Calu3 (cell line): ENCODE measurements around the gene OR2A5. TPM values are rescaled to one million over a fixed set of nuclear protein-coding genes. Genes with fewer than 3 reads are reported as not detected.

Experiments used
- BruUV-seq: library from RNA; stranded (reverse); fragments of 400-500 nt; replicated peaks from 2 replicates; lab custom pipeline; 2021; lab: Mats Ljungman, UMichigan
- CTCF ChIA-PET: fragments of 300-600 bp; sonication (Branson Sonifier 250); formaldehyde crosslinking; loops from one replicate; lab custom pipeline; 2022; ENCODE audit warnings: antibody characterized with exemption; lab: Charles Lee
- DNase-seq: peaks from one replicate; pipeline ENCODE4 v3.0.0; 2022
- H3K27ac Mint-ChIP-seq: one replicate; pipeline ENCODE4 v1.8.0; 2022; ENCODE audit warnings: mixed read lengths; ENCODE audit not compliant: unreplicated experiment
- H3K27me3 Mint-ChIP-seq: one replicate; pipeline ENCODE4 v1.8.0; 2022; ENCODE audit warnings: mixed read lengths; ENCODE audit not compliant: unreplicated experiment
- H3K36me3 Mint-ChIP-seq: one replicate; pipeline ENCODE4 v1.8.0; 2022; ENCODE audit warnings: mild to moderate bottlenecking, moderate library complexity, mixed read lengths; ENCODE audit not compliant: insufficient read depth, unreplicated experiment
- H3K4me1 Mint-ChIP-seq: one replicate; pipeline ENCODE4 v1.8.0; 2022; ENCODE audit warnings: mild to moderate bottlenecking, low read depth, mixed read lengths; ENCODE audit not compliant: unreplicated experiment
- H3K4me3 Mint-ChIP-seq: one replicate; pipeline ENCODE4 v1.8.0; 2022; ENCODE audit warnings: mild to moderate bottlenecking, low read depth, moderate library complexity, mixed read lengths; ENCODE audit not compliant: unreplicated experiment
- H3K9me3 Mint-ChIP-seq: one replicate; pipeline ENCODE4 v1.8.0; 2022; ENCODE audit warnings: low read depth, mixed read lengths; ENCODE audit not compliant: unreplicated experiment
- intact Hi-C: fragments of 100-400 bp; cut with micrococcal nuclease; formaldehyde crosslinking; loops from one replicate; pipeline ENCODE4 v1.10.0; 2022; ENCODE audit not compliant: unreplicated experiment
- total RNA-seq: library from RNA; stranded (reverse); gene quantifications from 2 replicates; pipeline ENCODE4 v1.2.3, GENCODE V29; 2022
- TF ChIP-seq, protein P1 (sequence below): fragments of 200-600 bp; IDR thresholded peaks from one replicate; pipeline ENCODE4 v1.8.0; 2022; ENCODE audit warnings: antibody characterized with exemption; ENCODE audit not compliant: unreplicated experiment

Gene OR2A5
- total RNA-seq, 1 experiment from 2014 or later: not detected

DNA sequence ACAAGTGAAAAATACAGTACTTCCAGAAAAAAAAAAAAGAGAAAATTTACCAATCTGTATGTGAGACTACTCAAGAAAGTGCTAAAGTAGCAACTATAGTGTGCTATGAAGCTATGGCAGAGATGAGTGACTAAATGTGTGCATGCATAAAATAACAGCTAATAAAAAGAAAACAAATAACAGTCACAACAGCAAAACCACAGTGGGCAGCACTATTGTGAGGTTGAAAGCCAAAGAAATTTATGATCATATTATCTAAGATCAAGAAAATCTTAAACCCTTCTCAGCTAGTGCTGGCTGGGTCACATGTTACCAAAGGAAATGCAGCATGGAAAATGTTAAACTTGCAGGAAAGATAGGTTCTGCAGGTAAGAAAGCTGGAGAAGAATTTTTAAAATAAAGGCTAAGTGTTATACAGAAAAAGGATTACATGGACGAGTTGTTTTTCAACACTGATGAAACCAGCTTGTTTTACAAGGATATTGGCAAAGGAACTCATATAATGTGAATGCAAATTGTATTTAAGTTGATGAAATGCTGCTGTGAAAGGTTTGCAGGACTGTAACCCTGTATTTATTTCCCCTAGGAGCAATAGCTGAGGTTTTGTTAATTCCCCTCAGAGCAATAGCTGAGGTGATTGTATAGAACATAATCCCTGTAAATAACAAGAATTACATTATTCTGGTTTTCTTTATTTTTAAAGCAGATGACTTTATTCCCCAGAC, 15.6 kb upstream of the OR2A5 start:
- Mint-ChIP-seq H3K27me3 (no peaks in the 10 kb centered on the region), H3K4me1 (no peaks in the 10 kb centered on the region), H3K27ac (no peak overlapping the region), H3K36me3 (no peaks in the 10 kb centered on the region), H3K9me3 (no peaks in the 10 kb centered on the region), H3K4me3 (no peak overlapping the region)
- BruUV-seq: no TSS peak
- no peak for DNase-seq
- TF ChIP-seq, protein P1, sequence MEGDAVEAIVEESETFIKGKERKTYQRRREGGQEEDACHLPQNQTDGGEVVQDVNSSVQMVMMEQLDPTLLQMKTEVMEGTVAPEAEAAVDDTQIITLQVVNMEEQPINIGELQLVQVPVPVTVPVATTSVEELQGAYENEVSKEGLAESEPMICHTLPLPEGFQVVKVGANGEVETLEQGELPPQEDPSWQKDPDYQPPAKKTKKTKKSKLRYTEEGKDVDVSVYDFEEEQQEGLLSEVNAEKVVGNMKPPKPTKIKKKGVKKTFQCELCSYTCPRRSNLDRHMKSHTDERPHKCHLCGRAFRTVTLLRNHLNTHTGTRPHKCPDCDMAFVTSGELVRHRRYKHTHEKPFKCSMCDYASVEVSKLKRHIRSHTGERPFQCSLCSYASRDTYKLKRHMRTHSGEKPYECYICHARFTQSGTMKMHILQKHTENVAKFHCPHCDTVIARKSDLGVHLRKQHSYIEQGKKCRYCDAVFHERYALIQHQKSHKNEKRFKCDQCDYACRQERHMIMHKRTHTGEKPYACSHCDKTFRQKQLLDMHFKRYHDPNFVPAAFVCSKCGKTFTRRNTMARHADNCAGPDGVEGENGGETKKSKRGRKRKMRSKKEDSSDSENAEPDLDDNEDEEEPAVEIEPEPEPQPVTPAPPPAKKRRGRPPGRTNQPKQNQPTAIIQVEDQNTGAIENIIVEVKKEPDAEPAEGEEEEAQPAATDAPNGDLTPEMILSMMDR: no peak
- CTCF ChIA-PET: no interaction called here
- intact Hi-C loops: no loop called here

DNA sequence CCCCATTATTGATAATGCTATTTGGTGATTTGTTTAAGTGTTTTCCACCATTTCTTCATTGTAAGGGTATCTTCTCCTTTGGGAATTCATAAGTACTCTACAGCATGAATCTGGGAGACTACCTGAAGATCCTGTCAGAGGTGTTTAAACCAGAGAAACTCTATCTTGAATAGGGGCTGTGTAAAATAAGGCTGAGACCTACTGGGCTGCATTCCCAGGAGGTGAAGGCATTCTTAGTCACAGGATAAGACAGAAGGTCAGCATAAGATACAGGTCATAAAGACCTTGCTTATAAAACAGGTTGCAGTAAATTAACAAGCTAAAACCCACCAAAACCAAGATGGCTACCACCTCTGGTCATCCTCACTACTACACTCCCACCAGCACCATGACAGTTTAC, 13.4 kb upstream of the OR2A5 start:
- no peak for DNase-seq
- Mint-ChIP-seq H3K27me3 (no peaks in the 10 kb centered on the region), H3K4me3 (no peak overlapping the region), H3K27ac (no peak overlapping the region), H3K4me1 (no peaks in the 10 kb centered on the region), H3K36me3 (no peaks in the 10 kb centered on the region), H3K9me3 (no peaks in the 10 kb centered on the region)
- CTCF ChIA-PET: no interaction called here
- TF ChIP-seq, protein P1: no peak
- BruUV-seq: no TSS peak
- intact Hi-C loops: no loop called here

DNA sequence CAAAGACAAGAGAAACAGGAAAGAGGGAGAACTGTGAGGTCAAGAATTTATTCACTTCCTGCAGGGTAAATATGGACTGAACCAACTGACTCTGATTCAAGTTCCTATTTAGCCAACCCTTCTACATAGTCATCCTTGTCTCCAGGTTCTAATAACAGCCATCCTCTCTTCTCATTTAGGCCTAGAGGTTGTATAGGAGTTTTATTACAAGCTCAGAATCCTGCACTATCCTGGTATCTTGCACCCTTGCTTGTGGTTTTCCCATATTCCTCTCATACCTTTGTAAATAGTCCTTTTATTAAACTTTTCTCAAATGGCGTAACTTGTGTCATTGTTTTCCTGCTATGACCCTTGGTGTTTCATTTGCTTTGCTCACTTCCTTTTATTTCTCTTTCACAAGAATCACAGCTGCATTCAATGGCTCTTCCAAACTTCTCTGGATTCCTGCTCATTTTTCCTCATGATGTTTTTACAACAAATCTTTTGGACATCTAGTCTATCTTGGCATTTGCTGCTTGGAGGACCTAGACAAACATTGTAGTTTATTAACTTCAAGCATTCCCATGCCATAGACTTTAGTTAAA, 12.4 kb upstream of the OR2A5 start:
- Mint-ChIP-seq H3K4me1 (no peaks in the 10 kb centered on the region), H3K27me3 (no peaks in the 10 kb centered on the region), H3K9me3 (no peaks in the 10 kb centered on the region), H3K27ac (no peak overlapping the region), H3K36me3 (no peaks in the 10 kb centered on the region), H3K4me3 (no peak overlapping the region)
- BruUV-seq: no TSS peak
- TF ChIP-seq, protein P1: no peak
- no peak for DNase-seq
- CTCF ChIA-PET: no interaction called here
- intact Hi-C loops: no loop called here

DNA sequence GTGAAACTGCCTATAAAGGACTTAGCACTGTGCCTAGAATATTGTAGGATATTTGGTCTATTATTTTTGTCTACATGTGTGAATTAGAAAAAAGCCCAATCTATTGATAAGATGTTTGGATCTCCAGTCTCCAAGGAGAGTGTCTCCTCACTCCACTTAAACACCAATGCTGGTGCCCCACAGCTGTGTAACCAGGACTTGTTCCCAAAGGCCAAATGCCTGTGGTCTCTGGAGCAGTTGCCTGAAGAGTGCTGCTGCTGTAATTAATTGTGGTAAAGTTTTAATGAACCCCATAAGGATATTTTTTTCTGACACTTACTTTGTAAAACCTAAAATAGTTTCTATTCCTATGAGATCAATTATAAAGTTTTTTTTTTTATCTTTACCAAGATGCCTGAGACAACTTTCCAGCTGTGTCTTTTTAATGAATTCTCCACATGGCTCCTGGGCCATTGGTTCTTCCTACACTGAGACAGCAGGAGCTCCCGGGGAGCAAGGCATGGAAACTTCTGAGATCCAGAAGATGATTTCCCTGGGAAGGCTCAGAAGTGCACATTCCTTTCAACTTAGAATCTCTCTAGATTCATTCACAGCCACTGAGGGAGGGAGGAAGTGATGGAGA, 11.2 kb upstream of the OR2A5 start:
- no TSS peak for BruUV-seq
- Mint-ChIP-seq H3K27me3 (no peaks in the 10 kb centered on the region), H3K4me1 (no peaks in the 10 kb centered on the region), H3K36me3 (no peaks in the 10 kb centered on the region), H3K4me3 (no peak overlapping the region), H3K27ac (no peak overlapping the region), H3K9me3 (no peaks in the 10 kb centered on the region)
- intact Hi-C loops: no loop called here
- DNase-seq: no peak
- CTCF ChIA-PET: no interaction called here
- TF ChIP-seq, protein P1: no peak
